Trophoblast cell (in vitro differentiated cells and primary cell): Measurements from ENCODE around the gene WDR87. TPM values are rescaled to one million over a fixed set of nuclear protein-coding genes. Genes with fewer than 3 reads are reported as not detected.

ENCODE experiments used
- DNase-seq, 2 donors: peaks; one replicate each; pipeline ENCODE4 v3.0.0-alpha.2; 2016
- H2AFZ ChIP-seq: 2 replicates; pipeline ENCODE4 v1.6.1; 2013; ENCODE audit warnings: low read length, moderate library complexity, mild to moderate bottlenecking; ENCODE audit not compliant: insufficient read depth, poor library complexity
- H2AK5ac ChIP-seq: 2 replicates; pipeline ENCODE4 v1.6.1; 2013; ENCODE audit warnings: mild to moderate bottlenecking, low read length
- H2BK120ac ChIP-seq: 2 replicates; pipeline ENCODE4 v1.6.1; 2013; ENCODE audit warnings: low read length, mild to moderate bottlenecking, moderate library complexity; ENCODE audit not compliant: insufficient read depth, poor library complexity
- H2BK12ac ChIP-seq: 2 replicates; pipeline ENCODE4 v1.6.1; 2013; ENCODE audit warnings: mild to moderate bottlenecking, low read length, moderate library complexity
- H2BK5ac ChIP-seq: 2 replicates; pipeline ENCODE4 v1.6.1; 2013; ENCODE audit warnings: low read length, low read depth, moderate library complexity, mild to moderate bottlenecking; ENCODE audit not compliant: poor library complexity
- H3K14ac ChIP-seq: 2 replicates; pipeline ENCODE4 v1.6.1; 2013; ENCODE audit warnings: mild to moderate bottlenecking, low read length
- H3K18ac ChIP-seq: 2 replicates; pipeline ENCODE4 v1.6.1; 2013; ENCODE audit warnings: mild to moderate bottlenecking, low read length
- H3K23ac ChIP-seq: 2 replicates; pipeline ENCODE4 v1.6.1; 2013; ENCODE audit warnings: low read length
- H3K27ac ChIP-seq: 2 replicates; pipeline ENCODE4 v1.5.1; 2013; ENCODE audit warnings: low read depth, mild to moderate bottlenecking, inconsistent platforms, low read length, moderate library complexity
- H3K27me3 ChIP-seq: 2 replicates; pipeline ENCODE4 v1.6.1; 2013; ENCODE audit warnings: inconsistent platforms, mild to moderate bottlenecking, low read length, moderate library complexity; ENCODE audit not compliant: insufficient read depth
- H3K36me3 ChIP-seq, 2 experiments: 1 replicate in 1 of 2; 2 replicates in 1 of 2; pipeline ENCODE4 v1.6.1; 2013; ENCODE audit warnings: low read length in 2 of 2, mild to moderate bottlenecking in 2 of 2, moderate library complexity in 1 of 2; ENCODE audit not compliant: insufficient read depth in 2 of 2, control insufficient read depth in 1 of 2
- H3K4ac ChIP-seq: 2 replicates; pipeline ENCODE4 v1.6.1; 2013; ENCODE audit warnings: low read depth, mild to moderate bottlenecking, low read length, moderate library complexity
- H3K4me1 ChIP-seq, 2 experiments: 1 replicate in 1 of 2; 2 replicates in 1 of 2; pipeline ENCODE4 v1.6.1; 2013; ENCODE audit warnings: low read length in 2 of 2, mild to moderate bottlenecking in 2 of 2, moderate library complexity in 1 of 2; ENCODE audit not compliant: insufficient read depth in 2 of 2, control insufficient read depth in 1 of 2
- H3K4me2 ChIP-seq: 2 replicates; pipeline ENCODE4 v1.6.1; 2013; ENCODE audit warnings: inconsistent platforms, mild to moderate bottlenecking, low read length, moderate library complexity
- H3K4me3 ChIP-seq: 2 replicates; pipeline ENCODE4 v1.5.1; 2013; ENCODE audit warnings: mild to moderate bottlenecking, low read depth, low read length, inconsistent platforms
- H3K79me1 ChIP-seq: one replicate; pipeline ENCODE4 v1.6.1; 2013; ENCODE audit warnings: low read length
- H3K79me2 ChIP-seq: 2 replicates; pipeline ENCODE4 v1.6.1; 2013; ENCODE audit warnings: low read length, mild to moderate bottlenecking; ENCODE audit not compliant: control insufficient read depth, insufficient read depth, poor library complexity
- H3K9ac ChIP-seq: 2 replicates; pipeline ENCODE4 v1.6.1; 2013; ENCODE audit warnings: mild to moderate bottlenecking, low read length
- H3K9me3 ChIP-seq: 2 replicates; pipeline ENCODE4 v1.6.1; 2013; ENCODE audit warnings: low read depth, mild to moderate bottlenecking, control low read depth, inconsistent platforms, low read length; ENCODE audit not compliant: insufficient read depth
- H4K12ac ChIP-seq: 2 replicates; pipeline ENCODE4 v1.6.1; 2013; ENCODE audit warnings: low read depth, mild to moderate bottlenecking, low read length, moderate library complexity
- H4K8ac ChIP-seq: 2 replicates; pipeline ENCODE4 v1.6.1; 2013; ENCODE audit warnings: low read depth, mild to moderate bottlenecking, low read length, moderate library complexity
- H4K91ac ChIP-seq: one replicate; pipeline ENCODE4 v1.6.1; 2013; ENCODE audit warnings: low read depth, mild to moderate bottlenecking, low read length, moderate library complexity
- WGBS: extraction: QIAGEN DNeasy Blood & Tissue Kit; methylation state at CpG from one replicate; pipeline ENCODE4 v1.1.7; 2013; ENCODE audit warnings: missing lambda C conversion rate; ENCODE audit not compliant: insufficient read length, insufficient coverage; ENCODE audit errors: extremely low coverage; 5-methylcytosine and 5-hydroxymethylcytosine counted together
- polyA plus RNA-seq: library from polyadenylated mRNA; stranded (reverse); fragments of 200-250 nt; gene quantifications from 2 replicates; pipeline ENCODE4 v1.2.3, GENCODE V29; 2013

The WDR87 gene
- polyA plus RNA-seq: not detected in 2 replicates

GRCh38 chr19:37905946-37906868 lies at the start of gene WDR87:
Gene WDR87, minus strand, starts transcription at chr19:37906594. Its CDS starts 8,355 bp downstream, at chr19:37898239.
- Histone ChIP-seq H3K4me2 (peak within 1 kb of the TSS; percentile 76), H4K8ac (peak within 1 kb of the TSS; percentile 97), H3K36me3 (no peaks in the 10 kb centered on the region), H2AK5ac (no peak within 1 kb of the TSS), H2BK12ac (peak within 1 kb of the TSS; percentile 74), H4K91ac (peak within 1 kb of the TSS; percentile 96), H3K14ac (peak within 1 kb of the TSS; percentile 89), H3K18ac (peak within 1 kb of the TSS; percentile 98), H4K12ac (peak within 1 kb of the TSS; percentile 98), H3K79me1 (peaks cover 10% of the 10 kb centered on the region), H3K27me3 (no peaks in the 10 kb centered on the region), H3K9ac (peak within 1 kb of the TSS; percentile 84), H3K4me3 (peak within 1 kb of the TSS; percentile 91), H3K4me1 (peaks cover 6 to 9% of the 10 kb centered on the region in 2 experiments), H2AFZ (peak within 1 kb of the TSS; percentile 100), H2BK5ac (peak within 1 kb of the TSS; percentile 87), H2BK120ac (peak within 1 kb of the TSS; percentile 97), H3K27ac (peak within 1 kb of the TSS; percentile 87), H3K4ac (peak within 1 kb of the TSS; percentile 86), H3K9me3 (no peaks in the 10 kb centered on the region), H3K23ac (no peak within 1 kb of the TSS), H3K79me2 (peaks cover 13% of the 10 kb centered on the region)
- peak; percentile 82 to 87 for DNase-seq
- no CpG with 5 or more reads among the region's 63 CpGs for WGBS

- WGBS: no CpG with 5 or more reads among the region's 8 CpGs
- Histone ChIP-seq H3K4me3 (no peak overlapping the region), H3K9ac (peak overlapping the region; percentile 57), H3K27me3 (no peaks in the 10 kb centered on the region), H3K36me3 (no peaks in the 10 kb centered on the region), H4K8ac (no peak overlapping the region), H3K79me1 (no peaks in the 10 kb centered on the region), H3K4ac (peak overlapping the region; percentile 67), H2BK120ac (no peak overlapping the region), H2AK5ac (no peak overlapping the region), H4K12ac (no peak overlapping the region), H3K23ac (no peak overlapping the region), H3K27ac (no peak overlapping the region), H3K4me1 (peaks cover 0 to 4% of the 10 kb centered on the region in 2 experiments), H2AFZ (no peak overlapping the region), H3K18ac (no peak overlapping the region), H3K4me2 (no peak overlapping the region), H2BK5ac (no peak overlapping the region), H3K14ac (no peak overlapping the region), H3K79me2 (peaks cover 2% of the 10 kb centered on the region), H4K91ac (no peak overlapping the region), H3K9me3 (no peaks in the 10 kb centered on the region), H2BK12ac (no peak overlapping the region)
- no peak for DNase-seq
Measured at GRCh38 chr19:37955986-37956385, 49.6 kb upstream of the WDR87 start.

- no peak overlapping the region for H4K12ac ChIP-seq
- no peak overlapping the region for H2BK5ac ChIP-seq
- H2AK5ac ChIP-seq: no peak overlapping the region
- no peak for DNase-seq
- no peak overlapping the region for H3K4me3 ChIP-seq
- H3K9me3 ChIP-seq: no peaks in the 10 kb centered on the region
- H4K8ac ChIP-seq: no peak overlapping the region
- no peak overlapping the region for H2BK12ac ChIP-seq
- no peak overlapping the region for H2BK120ac ChIP-seq
- peaks cover 4% of the 10 kb centered on the region for H3K79me2 ChIP-seq
- H3K27me3 ChIP-seq: no peaks in the 10 kb centered on the region
- H3K27ac ChIP-seq: no peak overlapping the region
- H3K9ac ChIP-seq: no peak overlapping the region
- H3K79me1 ChIP-seq: no peaks in the 10 kb centered on the region
- peaks cover 0 to 4% of the 10 kb centered on the region in 2 experiments for H3K4me1 ChIP-seq
- H3K18ac ChIP-seq: no peak overlapping the region
- no peak overlapping the region for H3K4ac ChIP-seq
- no peak overlapping the region for H4K91ac ChIP-seq
- no peak overlapping the region for H3K23ac ChIP-seq
- no peak overlapping the region for H3K14ac ChIP-seq
- whole genome bisulfite sequencing: no CpG with 5 or more reads among the region's 10 CpGs
- no peaks in the 10 kb centered on the region for H3K36me3 ChIP-seq
- no peak overlapping the region for H2AFZ ChIP-seq
- no peak overlapping the region for H3K4me2 ChIP-seq
Measured at GRCh38 chr19:37954421-37954874, 48.1 kb upstream of the WDR87 start.

- Histone ChIP-seq H3K79me1 (no peaks in the 10 kb centered on the region), H4K91ac (no peak overlapping the region), H4K8ac (no peak overlapping the region), H3K23ac (no peak overlapping the region), H2BK12ac (no peak overlapping the region), H2BK120ac (no peak overlapping the region), H3K79me2 (peaks cover 4% of the 10 kb centered on the region), H2BK5ac (no peak overlapping the region), H3K27ac (no peak overlapping the region), H3K18ac (no peak overlapping the region), H3K36me3 (no peaks in the 10 kb centered on the region), H3K4me2 (no peak overlapping the region), H3K27me3 (no peaks in the 10 kb centered on the region), H2AFZ (no peak overlapping the region), H4K12ac (no peak overlapping the region), H3K9me3 (no peaks in the 10 kb centered on the region), H3K14ac (no peak overlapping the region), H3K4me3 (no peak overlapping the region), H3K9ac (no peak overlapping the region), H2AK5ac (no peak overlapping the region), H3K4ac (no peak overlapping the region), H3K4me1 (peaks cover 0 to 4% of the 10 kb centered on the region in 2 experiments)
- 100% methylated on average over 1 of the region's 1 CpG for WGBS
- DNase-seq: no peak
Measured at GRCh38 chr19:37953918-37954303, 47.5 kb upstream of the WDR87 start.
